ENCODE results near the gene TFDP1.

The TFDP1 gene, protein sequence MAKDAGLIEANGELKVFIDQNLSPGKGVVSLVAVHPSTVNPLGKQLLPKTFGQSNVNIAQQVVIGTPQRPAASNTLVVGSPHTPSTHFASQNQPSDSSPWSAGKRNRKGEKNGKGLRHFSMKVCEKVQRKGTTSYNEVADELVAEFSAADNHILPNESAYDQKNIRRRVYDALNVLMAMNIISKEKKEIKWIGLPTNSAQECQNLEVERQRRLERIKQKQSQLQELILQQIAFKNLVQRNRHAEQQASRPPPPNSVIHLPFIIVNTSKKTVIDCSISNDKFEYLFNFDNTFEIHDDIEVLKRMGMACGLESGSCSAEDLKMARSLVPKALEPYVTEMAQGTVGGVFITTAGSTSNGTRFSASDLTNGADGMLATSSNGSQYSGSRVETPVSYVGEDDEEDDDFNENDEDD

DNA sequence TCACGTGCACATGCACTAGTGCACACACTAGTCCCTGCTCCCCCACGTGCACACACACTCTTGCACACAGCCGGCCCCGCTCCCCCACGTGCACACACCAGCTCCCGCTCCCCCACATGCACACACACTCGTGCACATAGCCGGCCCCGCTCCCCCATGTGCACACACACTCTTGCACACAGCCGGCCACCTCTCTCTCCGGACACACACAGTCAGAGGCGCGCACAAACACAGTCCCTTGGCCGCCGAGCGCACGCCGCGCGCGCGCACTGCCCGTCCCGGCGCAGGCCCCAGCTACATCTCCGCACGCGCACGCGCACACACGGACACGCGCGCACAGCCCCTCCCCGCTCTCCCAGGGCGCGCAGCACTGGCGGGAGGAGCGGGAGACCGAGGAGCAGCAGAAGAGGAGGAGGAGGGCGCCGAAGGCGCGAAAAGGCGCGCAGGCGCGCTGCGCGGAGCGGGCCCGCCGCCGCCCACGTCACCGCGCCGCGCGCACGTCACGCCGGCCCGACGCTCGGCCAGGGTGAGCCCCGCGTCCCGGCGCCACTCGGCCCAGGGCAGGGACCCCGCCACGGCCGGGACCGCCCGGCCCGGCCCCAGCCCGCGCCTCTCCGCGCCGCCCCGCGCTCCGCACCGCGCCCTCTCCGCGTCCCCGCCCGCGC is at the start of gene TFDP1:
TFDP1 (plus strand) TSS at position 549 of the 665 bp plus-strand sequence. CDS start 1,085 bp downstream, outside the sequence.
- H3K4me1 Mint-ChIP-seq: peaks cover 6% of the 10 kb centered on the region
- peak within 1 kb of the TSS; percentile 66 to 75 (median 71) for H3K27ac Mint-ChIP-seq
- H3K36me3 Mint-ChIP-seq (ENCODE audit: low read depth): peaks cover 21% of the 10 kb centered on the region
- TF ChIP-seq, protein P1, sequence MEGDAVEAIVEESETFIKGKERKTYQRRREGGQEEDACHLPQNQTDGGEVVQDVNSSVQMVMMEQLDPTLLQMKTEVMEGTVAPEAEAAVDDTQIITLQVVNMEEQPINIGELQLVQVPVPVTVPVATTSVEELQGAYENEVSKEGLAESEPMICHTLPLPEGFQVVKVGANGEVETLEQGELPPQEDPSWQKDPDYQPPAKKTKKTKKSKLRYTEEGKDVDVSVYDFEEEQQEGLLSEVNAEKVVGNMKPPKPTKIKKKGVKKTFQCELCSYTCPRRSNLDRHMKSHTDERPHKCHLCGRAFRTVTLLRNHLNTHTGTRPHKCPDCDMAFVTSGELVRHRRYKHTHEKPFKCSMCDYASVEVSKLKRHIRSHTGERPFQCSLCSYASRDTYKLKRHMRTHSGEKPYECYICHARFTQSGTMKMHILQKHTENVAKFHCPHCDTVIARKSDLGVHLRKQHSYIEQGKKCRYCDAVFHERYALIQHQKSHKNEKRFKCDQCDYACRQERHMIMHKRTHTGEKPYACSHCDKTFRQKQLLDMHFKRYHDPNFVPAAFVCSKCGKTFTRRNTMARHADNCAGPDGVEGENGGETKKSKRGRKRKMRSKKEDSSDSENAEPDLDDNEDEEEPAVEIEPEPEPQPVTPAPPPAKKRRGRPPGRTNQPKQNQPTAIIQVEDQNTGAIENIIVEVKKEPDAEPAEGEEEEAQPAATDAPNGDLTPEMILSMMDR (IDR thresholded peaks at IDR 0.05; ENCODE audit: unreplicated experiment in 3 of 3): no peak
- peak within 1 kb of the TSS; percentile 92 to 95 (median 93) for H3K4me3 Mint-ChIP-seq
- no peaks in the 10 kb centered on the region for H3K27me3 Mint-ChIP-seq (ENCODE audit: low read depth)
- no peaks in the 10 kb centered on the region for H3K9me3 Mint-ChIP-seq

DNA sequence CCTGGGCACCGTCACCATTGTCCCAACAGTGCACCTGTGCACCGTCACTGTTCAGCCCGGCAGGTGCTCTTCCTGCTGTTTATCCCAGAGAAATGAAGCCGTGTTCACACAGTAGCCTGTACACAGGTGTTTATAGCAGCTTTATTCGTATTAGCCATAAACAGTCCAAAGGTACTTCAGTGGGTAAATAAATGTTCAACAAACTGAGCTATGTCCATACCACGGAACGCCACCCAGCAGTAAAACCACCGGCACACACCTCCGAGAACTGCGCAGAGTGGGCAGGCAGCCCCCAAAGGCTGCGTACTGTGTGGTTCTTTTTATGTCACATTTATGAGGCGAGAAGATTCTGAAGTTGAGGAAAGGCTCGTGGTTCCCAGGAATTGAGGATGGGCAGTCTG is 49.2 kb upstream of the TFDP1 start:
- Mint-ChIP-seq H3K4me1 (peaks cover 9% of the 10 kb centered on the region), H3K27me3 (ENCODE audit: low read depth) (no peaks in the 10 kb centered on the region), H3K4me3 (no peak overlapping the region), H3K27ac (no peak overlapping the region), H3K36me3 (ENCODE audit: low read depth) (peaks cover 71% of the 10 kb centered on the region), H3K9me3 (peaks cover under 1% of the 10 kb centered on the region)
- TF ChIP-seq, protein P1 (IDR thresholded peaks at IDR 0.05; ENCODE audit: unreplicated experiment in 3 of 3): no peak

DNA sequence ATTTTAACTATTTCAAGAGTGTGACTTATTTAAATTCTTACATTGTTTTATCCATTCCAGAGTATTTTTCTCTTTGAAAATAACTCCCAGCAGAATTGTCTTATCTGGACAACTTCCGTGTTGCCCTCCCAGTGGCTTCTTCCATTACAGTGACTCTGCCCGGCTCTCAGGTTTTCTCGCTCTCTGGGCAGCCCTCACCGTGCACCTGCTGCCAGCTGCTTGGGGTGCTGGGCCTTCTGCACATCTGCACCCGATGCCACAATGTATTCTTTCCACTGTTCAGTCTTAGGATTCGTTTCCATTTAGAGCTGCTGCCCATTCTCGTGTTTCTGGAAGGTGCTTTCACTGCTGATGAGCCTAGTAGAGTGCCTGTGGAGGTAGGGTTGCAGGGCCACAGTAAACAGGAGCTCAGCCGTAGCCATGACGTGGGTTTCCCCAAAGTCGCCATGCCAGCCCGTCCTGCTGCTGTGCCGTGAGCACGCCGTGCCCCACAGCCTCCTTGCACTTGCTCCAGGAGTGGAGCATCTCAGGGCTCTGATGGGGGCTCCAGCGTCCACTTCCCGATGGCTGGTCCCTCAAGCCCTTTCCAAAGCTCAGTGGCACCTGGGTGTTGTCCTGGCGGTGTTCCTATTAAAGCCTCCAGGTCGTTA is 48.0 kb upstream of the TFDP1 start:
- Mint-ChIP-seq H3K4me1 (peaks cover 9% of the 10 kb centered on the region), H3K27me3 (ENCODE audit: low read depth) (no peaks in the 10 kb centered on the region), H3K27ac (no peak overlapping the region), H3K9me3 (peaks cover 10% of the 10 kb centered on the region), H3K36me3 (ENCODE audit: low read depth) (peaks cover 76% of the 10 kb centered on the region), H3K4me3 (no peak overlapping the region)
- TF ChIP-seq, protein P1 (IDR thresholded peaks at IDR 0.05; ENCODE audit: unreplicated experiment in 3 of 3): no peak

DNA sequence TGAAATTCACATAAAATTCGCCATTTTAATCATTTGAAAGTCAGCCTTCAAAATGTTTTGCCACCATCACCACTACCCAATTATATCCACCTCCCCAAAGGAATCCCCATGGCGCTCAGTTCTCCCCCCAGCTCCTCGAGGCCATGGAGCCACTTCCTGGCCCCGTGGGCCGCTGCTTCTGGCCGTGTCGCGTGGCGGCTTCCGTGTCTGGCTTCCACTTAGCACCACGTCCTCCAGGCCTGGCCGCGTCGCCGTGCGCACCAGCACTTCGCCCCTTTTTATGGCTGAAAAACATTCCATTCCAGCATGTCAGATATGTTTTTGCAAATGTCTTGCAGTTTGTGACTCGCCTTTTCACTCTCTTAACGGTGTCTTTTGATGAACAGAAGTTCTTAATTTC is 47.3 kb upstream of the TFDP1 start:
- H3K4me1 Mint-ChIP-seq: peaks cover 9% of the 10 kb centered on the region
- peaks cover 10% of the 10 kb centered on the region for H3K9me3 Mint-ChIP-seq
- no peaks in the 10 kb centered on the region for H3K27me3 Mint-ChIP-seq (ENCODE audit: low read depth)
- TF ChIP-seq, protein P1 (IDR thresholded peaks at IDR 0.05; ENCODE audit: unreplicated experiment in 3 of 3): no peak
- peaks cover 70% of the 10 kb centered on the region for H3K36me3 Mint-ChIP-seq (ENCODE audit: low read depth)
- H3K27ac Mint-ChIP-seq: no peak overlapping the region
- no peak overlapping the region for H3K4me3 Mint-ChIP-seq

DNA sequence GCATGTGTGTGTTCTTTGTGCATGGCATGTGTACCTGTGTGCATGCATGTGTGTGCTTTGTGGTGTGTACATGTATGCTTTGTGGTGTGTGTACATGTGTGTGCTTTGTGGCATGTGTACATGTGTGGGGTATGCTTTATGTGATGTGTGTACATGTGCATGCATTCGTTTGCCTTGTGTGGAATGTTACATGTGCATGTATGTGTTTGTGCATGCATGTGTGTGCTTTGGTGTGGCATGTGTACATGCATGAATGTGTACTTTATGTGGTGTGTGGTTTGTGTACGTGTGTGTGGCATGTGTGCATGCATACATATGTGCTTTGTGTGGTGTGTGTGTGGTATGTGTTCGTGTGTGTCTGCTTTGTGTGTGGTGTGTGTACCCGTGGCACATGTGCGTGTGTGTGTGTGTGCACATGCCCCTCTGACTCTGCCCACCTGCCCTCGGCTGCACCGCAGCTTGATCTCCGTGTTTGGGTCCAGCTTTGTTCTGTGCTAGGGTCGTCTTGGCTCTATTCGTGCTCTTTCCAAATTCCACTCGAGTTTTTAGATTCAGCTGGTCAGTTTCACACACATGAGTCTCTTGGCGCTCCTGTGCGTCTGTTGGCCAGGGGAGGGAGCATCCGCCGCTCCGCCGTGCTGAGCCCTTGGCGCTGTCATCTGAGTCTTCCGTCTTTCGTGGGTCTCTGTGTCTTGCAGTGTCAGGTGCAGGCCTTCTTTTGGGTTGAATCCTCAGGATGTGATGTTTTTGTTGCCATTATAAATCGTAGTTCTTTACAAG is 46.5 kb upstream of the TFDP1 start:
- Mint-ChIP-seq H3K4me1 (peaks cover 8% of the 10 kb centered on the region), H3K27me3 (ENCODE audit: low read depth) (no peaks in the 10 kb centered on the region), H3K36me3 (ENCODE audit: low read depth) (peaks cover 74% of the 10 kb centered on the region), H3K27ac (no peak overlapping the region), H3K9me3 (peaks cover 10% of the 10 kb centered on the region), H3K4me3 (no peak overlapping the region)
- TF ChIP-seq, protein P1 (IDR thresholded peaks at IDR 0.05; ENCODE audit: unreplicated experiment in 3 of 3): no peak

Data from nephron (organoid).